NT2/D1 (cell line): ENCODE measurements around the gene TMEM54.

Experiments
- DNase-seq: peaks from one replicate; pipeline ENCODE4 v3.0.0-alpha.2; 2011; ENCODE audit warnings: low read depth, low spot score
- H3K27me3 ChIP-seq: 2 replicates; pipeline ENCODE4 v1.6.0; 2011; ENCODE audit warnings: mild to moderate bottlenecking; ENCODE audit not compliant: insufficient read length, insufficient read depth
- H3K36me3 ChIP-seq: 2 replicates; pipeline ENCODE4 v1.6.1; 2011; ENCODE audit warnings: mild to moderate bottlenecking, low read length, mixed read lengths; ENCODE audit not compliant: insufficient read depth, insufficient read length
- H3K4me1 ChIP-seq: 2 replicates; pipeline ENCODE4 v1.5.1; 2011; ENCODE audit not compliant: insufficient read depth, insufficient read length
- H3K4me3 ChIP-seq: 2 replicates; pipeline ENCODE4 v1.5.1; 2011; ENCODE audit warnings: low read depth; ENCODE audit not compliant: insufficient read length
- H3K9ac ChIP-seq: 2 replicates; pipeline ENCODE4 v1.6.0; 2011; ENCODE audit warnings: low read depth; ENCODE audit not compliant: insufficient read length
- H3K9me3 ChIP-seq: 2 replicates; pipeline ENCODE4 v1.5.1; 2011; ENCODE audit warnings: mild to moderate bottlenecking, low read length; ENCODE audit not compliant: insufficient read depth
- SUZ12 ChIP-seq: IDR thresholded peaks from 2 replicates; pipeline ENCODE4 v1.6.1; 2011; ENCODE audit not compliant: insufficient read length, insufficient read depth; ENCODE audit errors: extremely low read depth
- YY1 ChIP-seq: IDR thresholded peaks from 2 replicates; pipeline ENCODE4 v1.6.1; 2011; ENCODE audit not compliant: insufficient read length, insufficient read depth
- ZNF274 ChIP-seq: IDR thresholded peaks from 2 replicates; pipeline ENCODE4 v1.6.1; 2011; ENCODE audit warnings: mild to moderate bottlenecking, low read depth, low read length

TMEM54 gene, protein sequence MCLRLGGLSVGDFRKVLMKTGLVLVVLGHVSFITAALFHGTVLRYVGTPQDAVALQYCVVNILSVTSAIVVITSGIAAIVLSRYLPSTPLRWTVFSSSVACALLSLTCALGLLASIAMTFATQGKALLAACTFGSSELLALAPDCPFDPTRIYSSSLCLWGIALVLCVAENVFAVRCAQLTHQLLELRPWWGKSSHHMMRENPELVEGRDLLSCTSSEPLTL

DNA sequence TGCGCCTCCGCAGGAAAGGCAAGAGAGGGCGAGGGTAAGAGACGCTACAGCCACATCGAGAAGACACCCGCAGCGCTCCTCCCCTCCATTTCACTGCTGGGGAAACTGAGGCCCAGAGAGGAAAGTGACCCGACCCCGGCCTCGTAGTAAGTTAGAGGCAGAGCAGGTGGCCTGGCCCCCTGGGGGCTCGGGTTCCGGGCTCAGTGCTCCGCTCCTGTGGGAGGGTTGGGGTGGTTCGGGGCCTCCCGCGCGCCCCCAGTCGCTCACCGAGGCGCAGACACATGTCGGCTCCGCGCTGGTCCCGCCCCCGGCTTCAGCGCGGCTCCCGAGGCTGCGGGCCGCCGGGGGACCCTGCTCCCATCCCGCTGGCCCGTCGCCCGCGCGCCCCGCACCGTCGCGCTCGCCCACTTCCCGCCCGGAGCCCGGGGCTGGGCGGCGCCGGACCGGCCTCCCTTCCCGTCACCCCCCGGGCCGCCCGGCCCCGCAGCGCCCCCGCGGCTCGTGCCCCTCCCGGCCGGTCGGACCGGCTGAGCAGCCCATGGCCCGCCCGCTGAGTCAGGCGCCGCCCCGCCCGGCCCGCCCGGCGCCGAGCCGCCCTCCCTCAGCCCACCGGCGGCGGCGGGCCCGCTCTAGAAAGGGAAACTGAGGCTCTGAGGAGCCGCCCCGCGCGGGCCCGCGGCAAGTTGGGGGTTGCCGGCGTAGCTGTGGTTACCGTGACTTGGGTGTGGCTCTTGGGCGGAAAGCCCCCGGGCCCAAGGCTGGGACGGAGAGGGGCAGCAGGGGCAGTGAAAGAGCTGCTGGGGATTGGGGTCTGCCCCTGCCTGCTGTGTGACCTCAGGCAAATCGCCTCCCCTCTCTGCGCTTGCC, at the start of gene TMEM54:
TSS of gene TMEM54 (minus strand) at position 434 of the 867 bp plus-strand sequence. CDS start at position 283, 151 bp downstream.
- H3K27me3 ChIP-seq: peaks cover 21% of the 10 kb centered on the region
- peak within 1 kb of the TSS; percentile 56 for H3K4me3 ChIP-seq
- H3K36me3 ChIP-seq: peaks cover 9% of the 10 kb centered on the region
- DNase-seq: no peak
- no peaks in the 10 kb centered on the region for H3K9me3 ChIP-seq
- no peak for TF ChIP-seq YY1
- no peak for TF ChIP-seq ZNF274
- TF ChIP-seq SUZ12: no peak
- no peaks in the 10 kb centered on the region for H3K4me1 ChIP-seq
- H3K9ac ChIP-seq: peak within 1 kb of the TSS; percentile 80

DNA sequence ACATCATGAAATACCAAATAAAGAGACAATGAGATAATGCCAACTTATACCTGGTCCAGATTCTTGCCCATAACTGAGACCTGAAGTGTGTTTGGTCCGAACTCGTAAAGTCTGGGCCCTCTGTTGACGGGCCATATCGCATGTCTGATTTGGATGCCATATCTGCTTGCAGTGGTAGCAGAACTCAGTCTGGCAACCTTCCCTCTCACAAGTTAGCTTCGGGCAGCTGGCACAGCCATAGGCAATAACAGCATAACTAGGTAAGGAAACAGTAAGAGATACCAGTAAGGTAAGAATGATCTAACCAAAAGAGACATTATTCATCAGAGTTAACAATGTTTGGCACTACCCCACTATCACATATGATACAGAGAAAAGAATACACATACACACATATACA, 48.3 kb upstream of the TMEM54 start:
- Histone ChIP-seq H3K27me3 (no peaks in the 10 kb centered on the region), H3K9me3 (no peaks in the 10 kb centered on the region), H3K9ac (no peak overlapping the region), H3K36me3 (peaks cover 34% of the 10 kb centered on the region), H3K4me3 (no peak overlapping the region), H3K4me1 (no peaks in the 10 kb centered on the region)
- DNase-seq: no peak
- TF ChIP-seq YY1: no peak

DNA sequence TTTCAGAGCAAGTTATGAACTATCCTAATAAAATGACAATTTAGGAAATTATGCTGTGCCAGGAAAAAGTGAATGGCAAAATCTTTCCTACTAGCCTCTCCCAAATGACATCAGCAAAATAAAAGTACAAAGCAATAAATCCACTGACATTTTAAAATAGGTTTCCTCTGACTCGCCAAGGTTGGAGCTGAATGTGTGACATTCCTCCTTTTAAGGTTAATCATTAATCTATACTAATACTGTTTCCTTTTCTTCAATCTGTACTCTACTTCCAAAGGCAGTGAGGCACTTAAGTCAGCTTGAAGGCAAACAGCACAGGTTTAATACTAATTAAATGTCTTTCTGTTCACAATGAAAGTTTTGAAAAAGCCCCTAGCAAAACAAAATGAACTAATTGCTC, 47.7 kb upstream of the TMEM54 start:
- no peak for DNase-seq
- Histone ChIP-seq H3K4me3 (no peak overlapping the region), H3K36me3 (peaks cover 40% of the 10 kb centered on the region), H3K9me3 (no peaks in the 10 kb centered on the region), H3K9ac (no peak overlapping the region), H3K27me3 (no peaks in the 10 kb centered on the region), H3K4me1 (no peaks in the 10 kb centered on the region)
- TF ChIP-seq YY1: no peak

DNA sequence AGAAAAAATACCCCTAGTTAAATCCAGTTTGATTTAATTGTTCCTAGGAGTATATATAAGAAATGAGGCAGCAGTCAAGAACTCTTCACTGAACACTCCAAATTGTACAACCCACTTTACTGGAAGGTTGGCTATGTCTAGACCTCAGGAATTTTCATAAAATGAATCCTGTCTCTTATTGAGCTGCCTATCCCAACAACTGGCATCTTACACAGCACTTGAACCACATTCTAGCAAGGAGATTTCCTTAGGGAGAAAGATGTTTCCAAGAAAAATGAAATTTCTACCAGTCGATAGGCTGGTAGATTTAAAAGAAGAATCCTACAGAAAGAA, 47.2 kb upstream of the TMEM54 start:
- Histone ChIP-seq H3K9ac (no peak overlapping the region), H3K4me3 (no peak overlapping the region), H3K27me3 (no peaks in the 10 kb centered on the region), H3K4me1 (no peaks in the 10 kb centered on the region), H3K36me3 (peaks cover 46% of the 10 kb centered on the region), H3K9me3 (no peaks in the 10 kb centered on the region)
- TF ChIP-seq YY1: no peak
- TF ChIP-seq ZNF274: no peak
- TF ChIP-seq SUZ12: no peak
- DNase-seq: no peak

DNA sequence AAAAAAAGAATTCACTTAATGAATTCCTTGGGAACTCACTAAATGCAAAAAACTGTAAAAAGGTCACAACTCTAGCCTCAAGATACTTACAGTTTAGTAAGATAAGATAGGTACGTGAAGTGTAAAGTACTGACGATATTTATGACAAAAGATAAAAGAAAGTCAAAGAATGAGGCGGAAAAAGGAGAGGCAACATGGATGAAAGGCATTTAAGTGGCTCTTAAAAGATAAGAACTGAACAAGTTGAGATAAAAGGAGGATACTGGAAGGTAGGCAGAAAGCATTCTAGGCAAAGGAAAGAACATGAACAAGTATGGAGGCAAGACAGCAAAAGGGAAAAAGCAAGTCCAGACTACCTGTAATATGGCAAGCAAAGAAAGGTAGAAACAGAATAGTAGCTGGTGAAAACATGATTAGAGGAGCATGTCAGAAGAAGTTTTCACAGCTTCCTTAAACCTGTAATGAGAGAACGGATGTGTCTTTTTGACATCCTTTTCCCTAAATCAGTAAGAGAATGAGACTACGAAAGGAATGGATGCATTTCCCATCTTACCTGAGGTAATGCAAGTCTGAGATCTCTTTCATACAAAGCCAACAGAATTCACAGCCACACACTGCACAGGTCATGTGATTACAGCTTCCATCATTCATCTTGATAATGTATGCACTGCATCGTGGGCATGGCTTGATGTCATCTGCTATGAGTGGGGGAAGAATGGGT, 46.6 kb upstream of the TMEM54 start:
- TF ChIP-seq SUZ12 (no peak), YY1 (no peak), ZNF274 (no peak)
- Histone ChIP-seq H3K9ac (no peak overlapping the region), H3K4me3 (no peak overlapping the region), H3K4me1 (no peaks in the 10 kb centered on the region), H3K36me3 (peaks cover 51% of the 10 kb centered on the region), H3K27me3 (no peaks in the 10 kb centered on the region), H3K9me3 (no peaks in the 10 kb centered on the region)
- DNase-seq: no peak

DNA sequence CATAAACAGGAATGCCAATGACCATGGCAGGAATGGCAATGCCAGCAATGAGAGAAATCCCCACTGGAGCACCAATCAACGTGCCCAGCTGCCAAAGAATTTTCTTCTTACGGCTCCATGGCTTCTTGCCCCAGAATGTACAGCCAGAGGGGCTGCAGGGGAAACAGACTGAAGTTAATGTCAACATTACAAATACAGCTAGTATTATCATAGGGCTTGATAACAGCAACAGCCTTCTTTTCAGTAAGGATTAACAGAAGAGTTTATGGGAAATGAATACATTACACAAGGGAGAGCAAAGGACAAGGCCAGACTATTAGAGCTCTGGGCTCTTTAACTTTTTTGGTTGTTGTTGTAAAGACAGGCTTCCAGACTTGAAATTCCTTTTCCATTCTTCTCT, 45.2 kb upstream of the TMEM54 start:
- DNase-seq: no peak
- H3K9ac ChIP-seq: no peak overlapping the region
- H3K27me3 ChIP-seq: no peaks in the 10 kb centered on the region
- H3K4me3 ChIP-seq: no peak overlapping the region
- no peaks in the 10 kb centered on the region for H3K9me3 ChIP-seq
- TF ChIP-seq ZNF274: no peak
- no peak for TF ChIP-seq SUZ12
- TF ChIP-seq YY1: no peak
- peaks cover 4% of the 10 kb centered on the region for H3K4me1 ChIP-seq
- peaks cover 60% of the 10 kb centered on the region for H3K36me3 ChIP-seq

DNA sequence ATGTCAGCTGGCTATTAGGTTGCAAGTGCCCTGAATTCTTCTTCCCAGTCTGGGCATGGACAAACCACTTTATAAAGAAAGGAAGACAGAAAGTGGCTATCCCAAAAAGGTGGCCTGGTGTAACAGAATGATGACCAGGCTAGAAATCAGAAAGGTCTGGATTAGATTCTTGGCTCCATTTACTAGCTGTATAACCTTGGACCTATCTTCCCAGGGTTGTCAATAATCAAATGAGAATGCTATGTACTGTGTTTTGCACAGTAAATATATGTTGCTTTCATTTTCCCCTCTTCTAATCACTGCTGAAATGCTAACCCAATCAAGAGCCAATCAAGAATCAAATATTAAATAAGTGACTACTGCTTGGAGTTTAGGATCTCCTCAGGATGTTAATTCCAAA, 43.0 kb upstream of the TMEM54 start:
- no peak overlapping the region for H3K4me3 ChIP-seq
- H3K27me3 ChIP-seq: no peaks in the 10 kb centered on the region
- TF ChIP-seq SUZ12 (no peak), ZNF274 (no peak), YY1 (no peak)
- H3K9me3 ChIP-seq: no peaks in the 10 kb centered on the region
- no peak for DNase-seq
- no peak overlapping the region for H3K9ac ChIP-seq
- peaks cover 73% of the 10 kb centered on the region for H3K36me3 ChIP-seq
- H3K4me1 ChIP-seq: peaks cover 4% of the 10 kb centered on the region
